Upper lobe of right lung (tissue), 1 donor: ENCODE measurements around the gene ROPN1B. TPM values are rescaled to one million over a fixed set of nuclear protein-coding genes. Genes with fewer than 3 reads are reported as not detected.
"Not testable (repeated sequence)": the region's sequence is repeated elsewhere in the genome, so short reads cannot be mapped to it uniquely, and the experiment has no call there.

Source experiments
- ATAC-seq: fragments of 200-7000 bp; cut with Tn5 transposase; one replicate; pipeline ENCODE4 v1.9.1; 2020; ENCODE audit warnings: mild to moderate bottlenecking, moderate library complexity
- DNase-seq: peaks from one replicate; pipeline ENCODE4 v3.0.0-alpha.2; 2020
- H3K27ac ChIP-seq: fragments of 200-600 bp; one replicate; pipeline ENCODE4 v1.8.0; 2022
- H3K27me3 ChIP-seq: fragments of 200-600 bp; one replicate; pipeline ENCODE4 v1.8.0; 2022; ENCODE audit warnings: mild to moderate bottlenecking
- H3K36me3 ChIP-seq: fragments of 200-600 bp; one replicate; pipeline ENCODE4 v1.8.0; 2022
- H3K4me1 ChIP-seq: fragments of 200-600 bp; one replicate; pipeline ENCODE4 v1.8.0; 2022
- H3K4me3 ChIP-seq: fragments of 200-600 bp; one replicate; pipeline ENCODE4 v1.8.0; 2022; ENCODE audit warnings: mild to moderate bottlenecking
- H3K9me3 ChIP-seq: fragments of 200-600 bp; one replicate; pipeline ENCODE4 v1.8.0; 2022
- intact Hi-C: fragments of 100-400 bp; cut with DNase I; formaldehyde crosslinking; loops from one replicate; pipeline ENCODE4 v1.11.0; 2022
- total RNA-seq: library from RNA; stranded (reverse); fragmentation: NEBNext Ultra II Directional; extraction: Animal tissue kit (Norgen Biotek cat#: 25700); gene quantifications from one replicate; pipeline ENCODE4 v1.2.1, GENCODE V29; 2021
- TF ChIP-seq, protein P1 (sequence below): fragments of 200-600 bp; IDR thresholded peaks from one replicate; pipeline ENCODE4 v1.8.0; 2022; ENCODE audit warnings: antibody characterized with exemption
- donor health status: DM: no; HTN: yes; CAD: no; lungs with severe emphysema.

ROPN1B gene
- total RNA-seq, 1 donor from 2014 or later = not detected

DNA sequence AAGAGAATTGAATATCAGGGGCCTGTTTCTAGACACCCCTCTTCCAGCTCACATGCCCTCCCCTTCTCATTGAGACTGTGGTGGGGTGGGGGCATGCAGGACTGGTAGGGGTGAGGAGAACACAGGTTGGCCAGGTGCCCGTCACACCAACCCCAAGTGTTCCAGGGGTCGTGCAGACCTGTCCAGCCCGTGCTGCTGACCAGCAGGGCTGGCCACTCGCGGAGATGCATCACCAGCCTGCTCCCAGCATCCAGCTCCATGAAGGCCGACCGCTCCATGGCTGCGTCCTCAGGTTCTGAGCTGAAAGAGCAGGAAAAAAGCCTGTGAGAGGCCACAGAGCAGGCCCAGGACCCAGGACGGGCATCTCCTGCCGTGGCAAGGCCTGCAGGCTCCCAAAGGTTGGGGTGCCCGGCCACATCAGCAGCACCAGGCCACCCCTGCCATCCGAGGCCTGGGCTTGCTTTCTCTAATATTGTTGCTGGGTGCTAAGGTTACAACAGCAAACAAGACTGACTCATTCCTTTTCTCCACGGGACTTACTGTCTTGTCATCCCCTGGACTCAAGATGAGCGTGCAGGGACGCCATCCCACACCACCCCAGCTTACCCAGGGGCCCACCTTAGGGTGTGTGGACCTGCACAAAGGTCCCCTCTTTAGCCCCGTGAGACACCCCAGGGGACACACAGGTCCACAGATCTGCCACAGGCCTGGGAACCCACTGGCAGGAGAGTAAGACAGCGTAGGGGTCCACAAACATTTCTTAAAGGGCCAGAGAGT is 35.4 kb upstream of the ROPN1B start:
- H3K4me1 ChIP-seq, H3K27ac ChIP-seq, H3K4me3 ChIP-seq, H3K9me3 ChIP-seq, intact Hi-C loops, H3K36me3 ChIP-seq, DNase-seq, H3K27me3 ChIP-seq, ATAC-seq: not testable (repeated sequence)

GRCh38 chr3:125935252-125935874 is 33.6 kb upstream of the ROPN1B start:
- DNase-seq, H3K27ac ChIP-seq, H3K9me3 ChIP-seq, H3K4me1 ChIP-seq, H3K4me3 ChIP-seq, intact Hi-C loops, H3K27me3 ChIP-seq, H3K36me3 ChIP-seq: not testable (repeated sequence)
- ATAC-seq = peak; percentile 55

GRCh38 chr3:125936210-125936815 is 32.7 kb upstream of the ROPN1B start:
- not testable (repeated sequence) for DNase-seq
- peak; percentile 92 for ATAC-seq

GRCh38 chr3:125936891-125937290 is 32.1 kb upstream of the ROPN1B start:
- DNase-seq, H3K27ac ChIP-seq, H3K27me3 ChIP-seq, H3K36me3 ChIP-seq, H3K4me3 ChIP-seq, ATAC-seq, H3K9me3 ChIP-seq, intact Hi-C loops, H3K4me1 ChIP-seq: not testable (repeated sequence)

More at GRCh38 chr3:125936210-125936815, 32.7 kb upstream of the ROPN1B start:
- H3K36me3 ChIP-seq, H3K27ac ChIP-seq, H3K27me3 ChIP-seq, H3K4me1 ChIP-seq, H3K9me3 ChIP-seq, intact Hi-C loops, H3K4me3 ChIP-seq: not testable (repeated sequence)
- TF ChIP-seq, protein P1, sequence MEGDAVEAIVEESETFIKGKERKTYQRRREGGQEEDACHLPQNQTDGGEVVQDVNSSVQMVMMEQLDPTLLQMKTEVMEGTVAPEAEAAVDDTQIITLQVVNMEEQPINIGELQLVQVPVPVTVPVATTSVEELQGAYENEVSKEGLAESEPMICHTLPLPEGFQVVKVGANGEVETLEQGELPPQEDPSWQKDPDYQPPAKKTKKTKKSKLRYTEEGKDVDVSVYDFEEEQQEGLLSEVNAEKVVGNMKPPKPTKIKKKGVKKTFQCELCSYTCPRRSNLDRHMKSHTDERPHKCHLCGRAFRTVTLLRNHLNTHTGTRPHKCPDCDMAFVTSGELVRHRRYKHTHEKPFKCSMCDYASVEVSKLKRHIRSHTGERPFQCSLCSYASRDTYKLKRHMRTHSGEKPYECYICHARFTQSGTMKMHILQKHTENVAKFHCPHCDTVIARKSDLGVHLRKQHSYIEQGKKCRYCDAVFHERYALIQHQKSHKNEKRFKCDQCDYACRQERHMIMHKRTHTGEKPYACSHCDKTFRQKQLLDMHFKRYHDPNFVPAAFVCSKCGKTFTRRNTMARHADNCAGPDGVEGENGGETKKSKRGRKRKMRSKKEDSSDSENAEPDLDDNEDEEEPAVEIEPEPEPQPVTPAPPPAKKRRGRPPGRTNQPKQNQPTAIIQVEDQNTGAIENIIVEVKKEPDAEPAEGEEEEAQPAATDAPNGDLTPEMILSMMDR = peak; percentile 40

DNA sequence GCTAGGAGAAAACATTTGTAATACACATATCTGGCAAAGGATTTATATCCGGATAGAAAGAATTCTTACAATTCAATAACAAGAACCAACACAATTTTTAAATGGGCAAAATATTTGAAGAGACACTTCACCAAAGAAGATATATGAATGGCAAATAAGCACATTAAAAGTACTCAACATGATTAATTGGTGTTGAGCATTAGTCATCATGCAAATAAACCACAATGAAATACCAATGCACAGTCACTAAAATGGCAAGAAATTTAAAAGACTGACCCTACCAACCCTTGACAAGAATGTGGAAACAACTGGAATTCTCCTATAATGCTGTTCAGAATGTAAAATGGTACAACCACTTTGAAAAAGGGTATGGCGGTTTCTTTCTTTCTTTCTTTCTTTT is 21.2 kb upstream of the ROPN1B start:
- DNase-seq, H3K9me3 ChIP-seq, intact Hi-C loops, H3K4me1 ChIP-seq, H3K27me3 ChIP-seq, H3K4me3 ChIP-seq, H3K27ac ChIP-seq, H3K36me3 ChIP-seq, ATAC-seq: not testable (repeated sequence)

DNA sequence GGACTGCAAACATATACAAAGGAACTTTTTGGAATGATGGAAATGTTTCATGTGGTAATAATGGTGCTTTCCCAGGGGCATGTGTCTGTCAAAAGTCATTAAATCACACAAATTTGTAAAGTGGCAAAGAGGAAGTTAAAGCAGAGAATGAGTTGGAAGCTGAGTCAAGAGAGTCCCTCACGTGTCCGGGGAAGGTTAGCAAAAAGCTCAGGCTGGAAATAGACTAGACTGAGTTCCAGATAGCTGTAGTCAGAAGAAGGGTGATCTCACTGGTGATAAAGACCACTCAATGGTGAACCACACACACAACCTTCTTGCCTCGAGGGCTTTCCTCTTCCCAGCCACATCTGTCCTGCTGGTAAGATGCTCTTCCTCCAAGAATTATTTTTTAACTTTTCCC is 20.1 kb upstream of the ROPN1B start:
- H3K27ac ChIP-seq, intact Hi-C loops, H3K4me3 ChIP-seq, H3K4me1 ChIP-seq, H3K9me3 ChIP-seq, H3K36me3 ChIP-seq, DNase-seq, ATAC-seq, H3K27me3 ChIP-seq: not testable (repeated sequence)

- H3K27ac ChIP-seq, ATAC-seq, H3K9me3 ChIP-seq, DNase-seq, H3K4me3 ChIP-seq, H3K27me3 ChIP-seq, H3K36me3 ChIP-seq, intact Hi-C loops, H3K4me1 ChIP-seq: not testable (repeated sequence)
Measured at GRCh38 chr3:125951176-125951575, 17.8 kb upstream of the ROPN1B start.

GRCh38 chr3:125957020-125957419 is 12.0 kb upstream of the ROPN1B start:
- ATAC-seq, H3K36me3 ChIP-seq, H3K9me3 ChIP-seq, H3K4me3 ChIP-seq, intact Hi-C loops, DNase-seq, H3K4me1 ChIP-seq, H3K27ac ChIP-seq: not testable (repeated sequence)
- peaks cover 39% of the 10 kb centered on the region for H3K27me3 ChIP-seq
